Islet of Langerhans (tissue), 1 donor: ENCODE data around the gene ADARB1.
"Not testable (repeated sequence)": the region's sequence is repeated elsewhere in the genome, so short reads cannot be mapped to it uniquely, and the experiment has no call there.

Source experiments
- FAIRE-seq: peaks from one replicate; lab custom pipeline; 2011; peaks lifted over from hg19 to GRCh38; lab: Jason Lieb, UNC

Gene ADARB1

DNA sequence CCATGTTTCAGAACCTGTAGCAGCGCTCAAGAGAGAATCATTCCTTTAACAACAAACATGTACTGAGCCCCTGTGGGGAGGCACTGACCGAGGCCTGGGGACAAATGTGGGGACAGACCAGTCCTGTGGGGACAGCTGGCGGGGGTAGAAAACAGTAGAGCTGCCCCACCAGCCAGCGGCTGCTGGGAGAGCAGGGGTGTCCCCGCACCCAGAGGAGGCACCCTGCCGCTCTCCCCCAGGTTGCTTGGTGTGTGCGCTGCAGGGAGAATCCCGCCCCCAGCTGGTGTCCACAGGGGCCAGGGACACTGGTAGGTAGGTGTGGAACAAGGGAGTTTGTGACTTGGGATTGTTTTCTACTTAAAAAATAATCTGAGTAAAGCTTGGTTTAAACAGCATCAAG is 62.1 kb downstream of the ADARB1 start:
- no peak for FAIRE-seq

DNA sequence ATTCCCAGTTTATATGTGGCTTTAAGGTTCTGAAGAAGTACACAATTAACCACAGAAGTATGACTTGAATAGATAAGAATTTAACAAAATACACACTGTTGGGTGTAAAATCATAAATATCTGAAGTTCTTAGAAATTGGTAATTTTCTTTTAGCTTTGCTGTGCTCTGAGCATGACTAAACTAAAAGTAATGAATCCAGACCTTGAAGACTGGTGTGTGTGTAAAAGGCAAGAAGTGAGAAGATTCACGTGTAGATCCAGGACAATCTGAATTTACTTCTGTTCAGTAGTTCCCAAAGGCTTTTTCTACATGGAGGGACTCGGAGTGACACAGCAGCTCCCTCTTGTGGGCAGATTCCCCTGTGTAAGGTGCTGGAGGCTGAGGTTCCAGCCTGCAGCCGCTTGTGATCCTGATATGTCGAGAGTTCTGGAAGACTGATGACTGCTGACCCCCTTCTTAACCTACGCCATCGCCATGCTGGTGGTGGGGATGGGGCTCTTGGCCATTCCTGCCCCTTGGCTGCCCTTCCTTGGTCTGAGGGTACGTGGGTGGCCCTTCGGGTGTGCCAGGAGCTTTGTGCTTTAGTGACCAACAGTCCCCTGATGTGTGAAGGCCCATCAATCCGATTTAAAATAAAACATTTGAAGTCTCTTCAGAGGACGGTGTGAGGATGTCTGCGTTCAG is 62.7 kb downstream of the ADARB1 start:
- no peak for FAIRE-seq

DNA sequence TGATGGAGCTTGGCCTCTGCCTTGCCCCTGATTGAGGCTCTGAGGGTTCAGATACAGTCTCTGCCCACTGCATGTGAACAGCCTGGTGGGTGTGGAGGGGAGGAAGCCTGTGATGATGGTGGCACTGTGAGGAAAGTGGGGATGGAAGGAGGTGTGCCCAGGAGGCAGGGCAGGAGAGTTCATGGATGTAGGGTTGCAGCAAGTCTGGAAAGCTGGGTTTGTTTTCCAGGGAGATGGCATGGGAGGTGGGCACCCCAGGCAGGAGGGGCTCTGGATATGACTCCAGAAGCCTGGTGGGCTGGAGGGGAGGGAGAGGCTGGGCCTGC is 63.2 kb downstream of the ADARB1 start:
- FAIRE-seq: no peak

DNA sequence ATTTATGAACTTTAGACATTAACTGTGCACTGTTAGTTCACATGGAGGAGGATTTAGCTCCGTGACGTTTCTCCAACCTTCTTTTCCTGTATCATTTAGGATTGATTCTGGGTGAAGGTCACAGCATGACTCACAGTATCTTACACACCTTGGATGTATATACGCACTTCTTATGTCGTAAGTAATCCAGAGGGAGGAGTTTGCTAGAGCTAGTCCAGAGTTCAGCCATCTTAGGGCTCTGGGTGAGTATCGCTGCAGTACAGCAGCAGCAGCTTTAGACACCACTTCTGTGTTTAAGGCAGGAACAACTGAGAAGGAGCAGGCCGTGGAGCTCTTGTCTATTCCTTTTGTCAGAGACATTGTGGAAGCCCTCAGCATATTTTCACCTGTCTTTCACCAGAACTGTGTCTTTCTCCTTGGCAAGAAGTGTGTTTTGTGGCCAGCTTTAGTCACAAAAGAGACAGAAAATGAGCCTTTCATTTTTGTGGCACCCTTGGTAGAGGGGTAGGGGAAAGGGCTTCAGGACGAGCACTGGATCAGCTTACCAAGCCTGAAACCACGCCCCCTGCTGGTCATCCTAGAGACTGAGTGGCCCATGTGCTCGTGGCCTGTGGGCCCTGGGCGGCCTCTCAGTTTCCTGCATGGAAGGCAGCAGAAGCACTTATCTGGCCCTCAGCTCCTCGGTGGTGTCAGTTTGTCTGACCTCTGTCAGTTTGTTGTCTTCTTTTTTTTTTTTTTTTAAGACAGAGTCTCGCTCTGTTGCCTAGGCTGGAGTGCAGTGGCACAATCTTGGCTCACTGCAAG is 64.0 kb downstream of the ADARB1 start:
- no peak for FAIRE-seq

GRCh38 chr21:45139003-45139360 is 64.6 kb downstream of the ADARB1 start:
- not testable (repeated sequence) for FAIRE-seq

DNA sequence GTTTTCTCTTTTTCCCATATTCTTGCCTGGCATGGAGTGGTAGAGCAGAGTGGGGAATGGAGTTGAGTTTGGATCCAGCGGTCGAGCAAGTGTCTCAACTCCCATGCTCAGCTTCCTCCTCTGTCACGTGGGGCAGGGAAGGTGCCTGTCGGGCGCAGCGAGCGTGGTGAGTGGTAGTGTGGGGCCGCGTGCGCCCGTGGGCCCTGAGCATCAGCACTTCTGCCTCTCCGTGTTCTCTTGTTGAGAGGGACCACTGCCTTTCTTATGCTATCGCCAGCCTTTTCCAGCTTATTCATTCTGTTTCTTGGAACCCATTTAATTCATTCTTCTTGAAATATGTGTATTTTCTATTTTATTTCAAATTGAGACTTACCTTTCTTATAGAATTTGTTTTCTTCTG is 65.1 kb downstream of the ADARB1 start:
- no peak for FAIRE-seq

DNA sequence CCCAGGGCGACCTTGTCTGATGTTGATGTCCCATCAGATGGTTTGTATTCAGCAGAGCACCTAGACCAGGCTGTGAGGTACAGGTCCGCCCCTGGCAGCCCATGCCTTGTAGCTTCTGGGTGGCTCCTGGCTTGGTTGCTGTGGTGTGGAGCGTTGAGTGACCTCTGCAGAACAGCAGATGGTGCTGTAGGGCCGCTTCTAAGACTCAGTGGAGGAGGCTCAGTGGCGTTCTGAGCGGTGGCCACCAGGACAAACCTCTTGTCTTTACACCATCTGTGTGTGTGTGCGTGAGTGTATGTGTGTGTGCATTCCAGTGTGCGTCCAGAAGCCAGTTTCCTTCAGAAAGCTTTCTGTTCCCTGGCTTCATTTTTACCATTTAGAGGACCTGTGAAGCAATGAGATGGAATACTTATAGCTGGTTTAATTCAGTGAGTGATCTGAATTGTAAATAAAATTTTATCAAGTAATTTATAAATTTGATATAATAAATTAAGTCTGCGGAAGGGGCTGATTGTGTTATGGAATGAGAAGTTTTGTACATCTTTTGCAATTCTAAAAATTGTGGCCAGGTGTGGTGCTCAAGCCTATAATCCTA is 66.1 kb downstream of the ADARB1 start:
- peak; percentile 21 for FAIRE-seq

GRCh38 chr21:45140944-45141343 is 66.6 kb downstream of the ADARB1 start:
- not testable (repeated sequence) for FAIRE-seq

DNA sequence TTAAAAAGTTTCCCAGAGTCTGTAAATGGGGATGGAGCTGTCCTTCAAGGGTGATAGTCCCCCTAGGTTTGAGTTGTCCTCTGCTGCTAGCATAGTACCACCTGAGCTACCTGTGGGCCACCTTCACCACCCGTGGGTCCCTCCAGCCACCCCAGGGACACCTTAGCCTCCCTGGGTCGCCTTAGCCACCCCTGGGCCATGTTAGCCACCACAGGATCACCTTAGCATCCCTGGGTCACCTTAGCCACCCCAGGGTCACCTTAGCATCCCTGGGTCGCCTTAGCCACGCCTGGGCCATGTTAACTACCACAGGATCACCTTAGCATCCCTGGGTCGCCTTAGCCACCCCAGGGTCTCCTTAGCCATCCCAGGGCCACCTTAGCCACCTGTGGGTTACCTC is 67.1 kb downstream of the ADARB1 start:
- no peak for FAIRE-seq

GRCh38 chr21:45142469-45143308 is 68.3 kb downstream of the ADARB1 start:
- no peak for FAIRE-seq

- FAIRE-seq: no peak
Measured at GRCh38 chr21:45143855-45144254, 69.5 kb downstream of the ADARB1 start.

- FAIRE-seq: no peak
Measured at GRCh38 chr21:45145146-45145545, 70.8 kb downstream of the ADARB1 start.

- FAIRE-seq: not testable (repeated sequence)
Measured at GRCh38 chr21:45145846-45146245, 71.5 kb downstream of the ADARB1 start.

GRCh38 chr21:45146306-45146705 is 71.9 kb downstream of the ADARB1 start:
- FAIRE-seq: no peak

- no peak for FAIRE-seq
Measured at GRCh38 chr21:45146801-45147200, 72.4 kb downstream of the ADARB1 start.

GRCh38 chr21:45147473-45148315 is 73.3 kb downstream of the ADARB1 start:
- FAIRE-seq: no peak

- no peak for FAIRE-seq
Measured at GRCh38 chr21:45148316-45148990, 74.1 kb downstream of the ADARB1 start.

DNA sequence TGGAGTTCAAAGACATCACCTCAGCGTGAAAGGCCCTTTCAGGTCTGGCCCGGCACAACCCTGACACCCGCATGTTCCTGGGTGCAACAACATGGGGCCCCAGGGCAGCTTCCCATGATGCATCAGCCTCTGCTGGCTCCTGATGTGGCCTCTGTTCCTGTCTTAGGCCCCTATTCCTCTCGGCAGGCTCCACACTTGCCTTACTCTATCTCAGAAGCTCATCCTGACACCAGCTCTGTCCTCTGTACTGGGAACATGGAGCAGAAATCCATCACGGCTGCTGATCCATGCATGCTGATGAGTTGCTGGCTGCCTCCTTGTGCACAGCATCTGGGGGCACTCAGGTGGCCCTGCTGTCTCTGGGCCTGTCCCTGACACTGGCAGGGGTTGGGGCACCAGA is 74.6 kb downstream of the ADARB1 start:
- no peak for FAIRE-seq

GRCh38 chr21:45150638-45151131 is 76.3 kb downstream of the ADARB1 start:
- no peak for FAIRE-seq

DNA sequence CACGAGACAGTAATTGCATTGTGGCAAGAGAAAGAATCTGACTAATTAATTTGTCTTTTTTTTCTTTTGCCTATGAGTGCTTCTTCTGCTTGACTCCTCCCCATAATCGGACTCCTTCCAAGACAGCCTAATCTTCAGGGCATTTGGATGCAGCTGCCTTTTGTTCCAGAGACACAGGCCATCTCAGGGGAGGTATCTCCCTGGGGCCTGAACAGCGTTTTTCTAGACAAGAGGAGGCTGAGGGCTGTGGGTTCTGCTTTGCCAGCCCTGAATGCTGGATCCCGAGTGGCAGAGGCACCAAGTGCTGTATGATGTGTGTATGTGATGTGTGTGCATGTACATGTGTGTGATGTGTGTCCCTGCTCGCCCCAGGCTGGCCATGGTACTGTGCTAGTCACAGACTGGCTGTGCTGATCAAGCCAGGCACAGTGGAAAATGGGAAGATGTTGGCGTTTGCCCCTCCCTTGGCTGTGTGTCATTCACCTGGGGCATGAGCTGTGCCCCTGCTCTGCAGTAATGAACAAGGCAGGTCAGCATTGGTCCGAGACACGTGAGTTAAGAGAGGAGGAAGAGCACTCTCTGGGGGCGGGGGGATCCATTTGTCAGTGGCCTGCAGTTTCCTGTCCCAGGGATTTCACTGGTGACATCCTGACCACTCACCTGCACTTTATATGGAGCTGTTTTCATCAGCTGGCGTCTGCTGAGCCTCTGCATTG is 77.2 kb downstream of the ADARB1 start:
- FAIRE-seq: no peak
